ENCODE results near the gene PLXNA4.

DNA sequence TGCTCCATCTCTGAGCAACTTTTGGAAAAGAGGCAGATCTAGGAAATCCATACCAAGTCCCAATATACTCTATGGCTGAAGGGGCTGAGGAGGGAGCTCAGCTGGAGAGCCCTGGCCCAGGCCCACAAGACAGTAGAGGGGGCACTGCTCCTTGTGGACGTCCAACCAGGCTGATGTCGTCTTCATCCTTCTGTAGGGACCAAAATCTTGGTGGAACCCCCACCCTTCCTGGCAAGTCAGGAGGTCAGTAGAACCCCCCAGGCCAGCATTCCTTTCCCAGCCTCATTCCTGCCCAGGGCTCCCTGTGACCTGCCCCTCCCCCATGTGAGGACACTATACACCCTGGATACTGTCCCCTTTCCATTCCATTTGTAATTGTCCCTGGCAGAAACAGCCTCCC lies 152.0 kb downstream of the PLXNA4 start:
- TF ChIP-seq, protein P1, sequence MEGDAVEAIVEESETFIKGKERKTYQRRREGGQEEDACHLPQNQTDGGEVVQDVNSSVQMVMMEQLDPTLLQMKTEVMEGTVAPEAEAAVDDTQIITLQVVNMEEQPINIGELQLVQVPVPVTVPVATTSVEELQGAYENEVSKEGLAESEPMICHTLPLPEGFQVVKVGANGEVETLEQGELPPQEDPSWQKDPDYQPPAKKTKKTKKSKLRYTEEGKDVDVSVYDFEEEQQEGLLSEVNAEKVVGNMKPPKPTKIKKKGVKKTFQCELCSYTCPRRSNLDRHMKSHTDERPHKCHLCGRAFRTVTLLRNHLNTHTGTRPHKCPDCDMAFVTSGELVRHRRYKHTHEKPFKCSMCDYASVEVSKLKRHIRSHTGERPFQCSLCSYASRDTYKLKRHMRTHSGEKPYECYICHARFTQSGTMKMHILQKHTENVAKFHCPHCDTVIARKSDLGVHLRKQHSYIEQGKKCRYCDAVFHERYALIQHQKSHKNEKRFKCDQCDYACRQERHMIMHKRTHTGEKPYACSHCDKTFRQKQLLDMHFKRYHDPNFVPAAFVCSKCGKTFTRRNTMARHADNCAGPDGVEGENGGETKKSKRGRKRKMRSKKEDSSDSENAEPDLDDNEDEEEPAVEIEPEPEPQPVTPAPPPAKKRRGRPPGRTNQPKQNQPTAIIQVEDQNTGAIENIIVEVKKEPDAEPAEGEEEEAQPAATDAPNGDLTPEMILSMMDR (IDR thresholded peaks at IDR 0.05; ENCODE audit: low read depth, low read length) = no peak
- TF ChIP-seq EZH2phosphoT487 (IDR thresholded peaks at IDR 0.05; ENCODE audit: low read depth) = no peak
